Mesendoderm (in vitro differentiated cells): Measurements from ENCODE around the gene KRTDAP.
A peak's percentile ranks its signal among the peaks of the same experiment; 100 is the strongest.

Source experiments
- DNase-seq: peaks from one replicate; pipeline ENCODE4 v3.0.0; 2013
- H2AK5ac ChIP-seq: 2 replicates; pipeline ENCODE4 v1.6.1; 2013; ENCODE audit warnings: low read length, inconsistent platforms
- H2BK120ac ChIP-seq: 2 replicates; pipeline ENCODE4 v1.6.1; 2013; ENCODE audit warnings: low read depth, mild to moderate bottlenecking, low read length, moderate library complexity, mixed read lengths
- H2BK15ac ChIP-seq: replicated peaks from 2 replicates; pipeline ENCODE4 v1.6.1; 2013; ENCODE audit warnings: low read depth, mild to moderate bottlenecking, moderate library complexity
- H2BK5ac ChIP-seq: 2 replicates; pipeline ENCODE4 v1.6.1; 2013; ENCODE audit warnings: low read length, inconsistent platforms
- H3K18ac ChIP-seq: 2 replicates; pipeline ENCODE4 v1.6.1; 2013; ENCODE audit warnings: mild to moderate bottlenecking, low read length, mixed read lengths
- H3K23ac ChIP-seq: one replicate; pipeline ENCODE4 v1.6.1; 2013; ENCODE audit warnings: low read length
- H3K27ac ChIP-seq: 2 replicates; pipeline ENCODE4 v1.5.1; 2013; ENCODE audit warnings: low read depth, mild to moderate bottlenecking, inconsistent platforms, low read length, moderate library complexity
- H3K27me3 ChIP-seq: 2 replicates; pipeline ENCODE4 v1.6.1; 2013; ENCODE audit warnings: low read length, control low read depth, mild to moderate bottlenecking, inconsistent platforms; ENCODE audit not compliant: insufficient read depth, poor library complexity
- H3K36me3 ChIP-seq: 2 replicates; pipeline ENCODE4 v1.6.1; 2013; ENCODE audit warnings: low read length, inconsistent platforms; ENCODE audit not compliant: control insufficient read depth, insufficient read depth
- H3K4ac ChIP-seq: one replicate; pipeline ENCODE4 v1.6.1; 2013; ENCODE audit warnings: low read depth, mild to moderate bottlenecking, low read length, moderate library complexity
- H3K4me1 ChIP-seq: 2 replicates; pipeline ENCODE4 v1.6.1; 2013; ENCODE audit warnings: low read depth, low read length, inconsistent platforms; ENCODE audit not compliant: control insufficient read depth
- H3K4me2 ChIP-seq: 2 replicates; pipeline ENCODE4 v1.6.1; 2013; ENCODE audit warnings: low read length
- H3K4me3 ChIP-seq: 2 replicates; pipeline ENCODE4 v1.5.1; 2013; ENCODE audit warnings: mild to moderate bottlenecking, low read length
- H3K56ac ChIP-seq: one replicate; pipeline ENCODE4 v1.6.1; 2013; ENCODE audit warnings: low read length
- H3K79me1 ChIP-seq: 2 replicates; pipeline ENCODE4 v1.6.1; 2013; ENCODE audit warnings: low read length, inconsistent platforms
- H3K79me2 ChIP-seq: 2 replicates; pipeline ENCODE4 v1.6.1; 2013; ENCODE audit warnings: mild to moderate bottlenecking, low read length; ENCODE audit not compliant: control insufficient read depth, insufficient read depth
- H3K9ac ChIP-seq: 2 replicates; pipeline ENCODE4 v1.6.1; 2013; ENCODE audit warnings: low read length, inconsistent platforms
- H4K5ac ChIP-seq: one replicate; pipeline ENCODE4 v1.6.1; 2013; ENCODE audit warnings: low read length
- H4K8ac ChIP-seq: one replicate; pipeline ENCODE4 v1.6.1; 2013; ENCODE audit warnings: low read depth, mild to moderate bottlenecking, control low read depth, low read length, moderate library complexity
- WGBS: extraction: QIAGEN DNeasy Blood & Tissue Kit; methylation state at CpG from one replicate; pipeline ENCODE4 v1.1.7; 2013; ENCODE audit warnings: low lambda C conversion rate, missing lambda C conversion rate; ENCODE audit not compliant: insufficient coverage; ENCODE audit errors: extremely low coverage; 5-methylcytosine and 5-hydroxymethylcytosine counted together

Gene KRTDAP

DNA sequence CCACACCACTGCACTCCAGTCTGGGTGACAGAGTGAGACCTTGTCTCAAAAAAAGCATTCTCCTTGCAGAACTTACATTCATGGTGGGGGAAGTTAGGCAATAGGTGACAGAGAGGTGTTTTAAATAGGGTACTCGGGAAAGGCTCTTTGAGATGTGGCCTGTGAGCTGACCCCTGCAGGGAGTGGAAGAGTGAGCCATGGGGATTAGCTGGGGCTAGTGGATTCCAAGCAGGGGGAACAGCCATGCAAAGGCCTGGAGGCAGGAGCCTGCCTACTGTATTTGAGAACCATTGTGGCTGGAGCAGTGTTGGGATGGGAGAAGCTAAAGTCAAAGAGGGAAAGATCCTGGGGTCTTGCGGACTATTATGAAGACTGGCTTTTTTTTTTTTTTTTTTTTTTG, 27.1 kb upstream of the KRTDAP start:
- H2AK5ac ChIP-seq: no peak overlapping the region
- no peaks in the 10 kb centered on the region for H3K4me1 ChIP-seq
- no peak overlapping the region for H3K18ac ChIP-seq
- no peaks in the 10 kb centered on the region for H3K36me3 ChIP-seq
- no peak overlapping the region for H2BK120ac ChIP-seq
- no peaks in the 10 kb centered on the region for H3K79me1 ChIP-seq
- no peak overlapping the region for H4K5ac ChIP-seq
- no peaks in the 10 kb centered on the region for H3K27me3 ChIP-seq
- H3K56ac ChIP-seq: no peak overlapping the region
- H4K8ac ChIP-seq: no peak overlapping the region
- no peak overlapping the region for H3K4ac ChIP-seq
- no peak overlapping the region for H2BK5ac ChIP-seq
- no peaks in the 10 kb centered on the region for H3K79me2 ChIP-seq
- no peak overlapping the region for H2BK15ac ChIP-seq
- no peak overlapping the region for H3K27ac ChIP-seq
- no peak overlapping the region for H3K4me2 ChIP-seq
- no peak overlapping the region for H3K9ac ChIP-seq
- H3K23ac ChIP-seq: no peak overlapping the region
- H3K4me3 ChIP-seq: no peak overlapping the region
- DNase-seq: no peak
- no CpG with 5 or more reads among the region's 2 CpGs for WGBS

DNA sequence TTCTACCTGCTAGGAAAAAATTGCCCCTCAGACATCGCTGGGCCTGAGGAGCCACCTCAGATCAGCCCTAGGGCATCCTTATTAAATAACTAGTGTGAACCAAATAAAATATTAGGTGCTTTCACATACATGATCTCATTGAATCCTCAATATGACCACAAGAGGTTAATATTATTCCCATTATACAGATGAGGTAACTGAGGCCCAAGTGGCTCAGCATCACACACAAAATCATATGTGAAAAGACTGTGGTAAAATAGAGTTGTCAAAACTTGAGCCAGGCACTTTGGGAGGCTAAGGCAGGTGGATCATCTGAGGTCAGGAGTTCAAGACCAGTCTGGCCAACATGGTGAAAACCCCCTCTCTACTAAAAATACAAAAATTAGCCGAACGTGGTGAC, 26.0 kb upstream of the KRTDAP start:
- Histone ChIP-seq H3K4me1 (no peaks in the 10 kb centered on the region), H3K79me2 (no peaks in the 10 kb centered on the region), H3K36me3 (no peaks in the 10 kb centered on the region), H3K27me3 (no peaks in the 10 kb centered on the region), H3K4me2 (no peak overlapping the region), H4K8ac (no peak overlapping the region), H2BK120ac (no peak overlapping the region), H3K23ac (no peak overlapping the region), H3K18ac (no peak overlapping the region), H3K79me1 (no peaks in the 10 kb centered on the region), H3K4ac (no peak overlapping the region), H3K27ac (no peak overlapping the region), H3K4me3 (no peak overlapping the region), H2BK5ac (no peak overlapping the region), H3K9ac (no peak overlapping the region), H3K56ac (no peak overlapping the region), H2BK15ac (no peak overlapping the region), H4K5ac (no peak overlapping the region), H2AK5ac (no peak overlapping the region)
- no CpG with 5 or more reads among the region's 3 CpGs for WGBS
- no peak for DNase-seq

DNA sequence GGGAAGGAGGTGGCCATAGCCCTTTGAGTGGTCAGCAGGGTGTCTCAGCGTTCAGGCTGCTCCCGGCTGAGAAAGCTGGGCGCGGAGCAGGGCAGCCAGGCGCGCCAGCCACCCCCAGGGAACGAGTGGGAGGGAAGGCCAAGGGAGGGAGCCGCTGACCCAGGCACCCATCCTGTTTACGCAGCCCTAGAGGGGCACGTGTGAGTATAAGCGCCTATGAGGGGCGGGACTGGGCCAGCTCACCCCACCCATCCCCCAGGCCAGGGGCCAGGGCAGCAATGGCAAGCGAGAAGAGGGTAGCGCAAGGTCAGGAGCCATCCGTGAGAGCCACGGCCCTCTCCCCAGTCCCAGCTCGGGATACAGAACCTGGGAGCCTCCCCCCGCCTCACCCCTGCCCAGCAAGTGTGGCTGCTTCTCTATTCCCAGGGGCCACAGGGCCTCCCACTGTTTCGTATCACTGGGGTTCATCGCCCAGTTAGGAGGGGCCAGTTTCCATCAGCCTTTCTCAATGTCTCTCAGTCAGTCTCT, 24.1 kb upstream of the KRTDAP start:
- Histone ChIP-seq H2AK5ac (no peak overlapping the region), H3K36me3 (no peaks in the 10 kb centered on the region), H2BK15ac (no peak overlapping the region), H3K56ac (peak overlapping the region; percentile 45), H2BK120ac (no peak overlapping the region), H3K4me1 (no peaks in the 10 kb centered on the region), H3K4ac (no peak overlapping the region), H3K4me2 (no peak overlapping the region), H3K79me1 (peaks cover 2% of the 10 kb centered on the region), H3K27ac (no peak overlapping the region), H4K5ac (no peak overlapping the region), H3K27me3 (no peaks in the 10 kb centered on the region), H3K18ac (no peak overlapping the region), H3K79me2 (peaks cover 3% of the 10 kb centered on the region), H3K4me3 (no peak overlapping the region), H3K9ac (peak overlapping the region; percentile 25), H4K8ac (no peak overlapping the region), H3K23ac (no peak overlapping the region), H2BK5ac (no peak overlapping the region)
- peak; percentile 32 for DNase-seq
- WGBS: no CpG with 5 or more reads among the region's 20 CpGs

DNA sequence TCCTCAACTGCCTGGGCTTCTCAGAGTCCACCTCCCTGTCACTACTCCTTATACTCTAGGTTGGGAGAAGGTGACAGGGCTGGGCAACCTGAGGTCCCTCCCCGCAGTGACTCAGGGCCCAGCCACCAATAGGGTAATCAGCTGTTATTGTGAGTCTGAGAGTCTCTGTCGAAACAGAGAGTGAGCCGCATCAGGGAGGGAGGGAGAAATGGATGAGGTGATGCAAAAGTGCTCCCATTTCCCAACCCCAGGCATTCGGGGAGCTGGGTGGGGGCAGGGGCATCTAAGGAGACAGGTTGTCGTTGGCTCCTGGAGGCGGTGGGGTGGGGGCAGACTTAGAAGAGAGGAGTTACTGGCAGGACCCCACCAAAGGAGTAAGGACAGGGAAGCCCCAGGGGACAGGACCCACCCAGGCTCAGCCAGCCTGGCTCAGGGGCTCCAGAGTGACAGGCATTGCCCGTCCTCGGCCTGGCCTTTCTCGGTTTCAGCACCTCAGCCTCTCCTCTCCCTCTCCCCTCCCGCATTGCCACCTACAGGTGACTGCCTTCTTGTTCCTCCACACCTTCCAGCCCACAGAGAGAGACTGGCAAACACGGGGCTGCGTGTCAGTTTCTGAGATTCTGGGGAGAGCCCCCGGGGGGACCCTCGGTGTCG, 23.5 kb upstream of the KRTDAP start, which contains the start of gene DMKN:
Gene DMKN (minus strand): TSS at position 22 of the 654 bp plus-strand sequence. CDS start 174 bp downstream, outside the sequence.
- Histone ChIP-seq H3K9ac (peak within 1 kb of the TSS; percentile 25), H3K4ac (no peak within 1 kb of the TSS), H3K79me2 (peaks cover 7% of the 10 kb centered on the region), H2BK15ac (no peak within 1 kb of the TSS), H3K23ac (no peak within 1 kb of the TSS), H2AK5ac (no peak within 1 kb of the TSS), H3K4me3 (no peak within 1 kb of the TSS), H3K27me3 (no peaks in the 10 kb centered on the region), H3K36me3 (no peaks in the 10 kb centered on the region), H2BK5ac (no peak within 1 kb of the TSS), H3K79me1 (peaks cover 3% of the 10 kb centered on the region), H3K27ac (no peak within 1 kb of the TSS), H3K4me1 (no peaks in the 10 kb centered on the region), H3K4me2 (no peak within 1 kb of the TSS), H3K18ac (no peak within 1 kb of the TSS), H4K8ac (no peak within 1 kb of the TSS), H4K5ac (no peak within 1 kb of the TSS), H2BK120ac (no peak within 1 kb of the TSS), H3K56ac (peak within 1 kb of the TSS; percentile 45)
- DNase-seq: peak; percentile 78
- WGBS: no CpG with 5 or more reads among the region's 15 CpGs

DNA sequence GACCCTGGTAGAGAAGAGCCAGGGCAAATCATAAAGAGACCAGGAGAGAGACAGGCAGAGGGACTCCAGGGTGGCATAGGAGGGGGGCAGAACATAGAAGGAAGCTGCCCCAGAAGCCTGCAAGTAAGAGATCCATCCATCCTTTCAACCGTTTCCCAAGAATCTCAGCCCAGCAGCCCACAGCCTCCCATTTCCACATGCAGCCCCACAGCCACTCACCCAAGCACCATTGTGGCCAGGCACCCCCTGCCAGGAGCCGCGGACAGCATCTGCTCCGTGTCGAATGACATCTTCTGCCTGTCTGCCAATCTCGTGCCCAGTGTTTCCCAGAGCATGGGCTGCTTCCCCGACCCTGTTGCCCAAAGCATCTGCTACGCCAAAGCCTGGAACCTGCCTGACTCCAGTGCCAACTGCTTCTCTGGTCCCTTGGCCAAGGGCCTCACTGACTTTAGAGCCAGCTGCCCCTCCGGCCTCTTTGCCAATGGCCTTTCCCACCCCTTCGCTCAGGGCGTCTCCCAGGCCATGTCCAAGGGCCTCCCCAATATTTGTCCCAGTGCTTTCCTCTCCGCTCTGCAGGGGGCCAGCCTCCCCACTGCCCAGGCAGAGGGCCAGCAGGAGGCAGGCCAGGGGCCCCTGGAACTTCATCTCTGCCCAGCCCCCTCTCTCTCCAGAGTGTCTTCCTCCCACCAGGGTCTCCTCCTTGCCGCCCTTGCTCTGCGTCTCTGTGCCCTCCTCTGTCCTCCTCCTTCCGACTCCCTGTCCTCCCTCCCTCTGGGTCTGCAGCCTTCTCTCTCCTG, 22.8 kb upstream of the KRTDAP start:
- Histone ChIP-seq H3K27ac (no peak overlapping the region), H2AK5ac (no peak overlapping the region), H3K56ac (no peak overlapping the region), H3K27me3 (no peaks in the 10 kb centered on the region), H2BK15ac (no peak overlapping the region), H3K4me2 (no peak overlapping the region), H3K36me3 (no peaks in the 10 kb centered on the region), H3K79me2 (peaks cover 12% of the 10 kb centered on the region), H2BK120ac (no peak overlapping the region), H3K4me3 (no peak overlapping the region), H3K23ac (no peak overlapping the region), H3K4me1 (no peaks in the 10 kb centered on the region), H3K79me1 (peaks cover 5% of the 10 kb centered on the region), H3K4ac (no peak overlapping the region), H3K9ac (no peak overlapping the region), H4K8ac (no peak overlapping the region), H2BK5ac (no peak overlapping the region), H3K18ac (no peak overlapping the region), H4K5ac (no peak overlapping the region)
- no peak for DNase-seq
- no CpG with 5 or more reads among the region's 15 CpGs for WGBS
